C4-2B (cell line): ENCODE data around the gene ZNHIT1.

ENCODE experiments used
- H3K27ac ChIP-seq: fragments of 450-650 bp; 2 replicates; pipeline ENCODE4 v1.5.1; 2017
- CTCF ChIP-seq: fragments of 450-650 bp; conservative IDR thresholded peaks from 2 replicates; pipeline ENCODE4 v1.5.1; 2017; ENCODE audit warnings: mild to moderate bottlenecking
- ZFX ChIP-seq: fragments of 450-650 bp; IDR thresholded peaks from 2 replicates; pipeline ENCODE4 v1.6.1; 2017

Gene ZNHIT1

GRCh38 chr7:101179117-101179516 is 38.8 kb upstream of the ZNHIT1 start:
- no peak overlapping the region for H3K27ac ChIP-seq
- no peak for TF ChIP-seq ZFX
- no peak for TF ChIP-seq CTCF

GRCh38 chr7:101179713-101180112 is 38.3 kb upstream of the ZNHIT1 start:
- no peak overlapping the region for H3K27ac ChIP-seq
- TF ChIP-seq ZFX = no peak
- no peak for TF ChIP-seq CTCF

- H3K27ac ChIP-seq = no peak within 1 kb of the TSS
- TF ChIP-seq ZFX = no peak
- no peak for TF ChIP-seq CTCF
Measured at GRCh38 chr7:101180130-101180755, 37.7 kb upstream of the ZNHIT1 start, which contains the start of gene NAT16. Gene NAT16, minus strand, starts transcription at chr7:101180293. Its CDS starts 5,486 bp downstream, at chr7:101174807.

GRCh38 chr7:101185258-101185839 is 32.6 kb upstream of the ZNHIT1 start:
- TF ChIP-seq CTCF (no peak), ZFX (no peak)

GRCh38 chr7:101186194-101186593 is 31.8 kb upstream of the ZNHIT1 start:
- no peak overlapping the region for H3K27ac ChIP-seq
- TF ChIP-seq ZFX (no peak), CTCF (no peak)

More at GRCh38 chr7:101185258-101185839, 32.6 kb upstream of the ZNHIT1 start:
- no peak overlapping the region for H3K27ac ChIP-seq

DNA sequence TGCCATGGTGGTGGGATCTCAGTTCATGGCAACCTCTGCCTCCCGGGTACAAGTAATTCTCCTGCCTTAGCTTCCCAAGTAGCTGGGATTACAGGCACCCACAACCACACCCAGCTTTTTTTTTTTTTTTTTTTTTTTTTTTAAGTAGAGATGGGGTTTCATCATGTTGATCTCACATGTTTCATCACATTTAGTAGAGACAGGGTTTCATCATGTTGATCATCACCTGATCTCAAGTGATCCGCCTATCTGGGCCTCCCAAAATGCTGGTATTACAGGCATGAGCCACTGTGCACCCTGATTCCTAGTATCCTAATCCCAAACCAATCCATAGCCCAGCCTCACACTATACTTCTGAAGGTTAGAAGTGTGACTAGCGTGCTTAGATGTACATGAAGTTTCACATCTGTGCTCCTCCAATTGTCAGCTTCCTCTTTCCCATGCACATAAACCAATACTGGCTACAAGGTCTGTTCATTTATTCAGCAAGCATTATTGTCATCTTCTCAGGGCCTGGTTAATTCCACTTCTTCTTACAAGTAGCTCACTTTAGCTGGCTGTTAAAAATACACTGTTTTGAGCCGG is 31.0 kb upstream of the ZNHIT1 start:
- TF ChIP-seq ZFX = no peak
- TF ChIP-seq CTCF = no peak
- H3K27ac ChIP-seq = no peak overlapping the region

DNA sequence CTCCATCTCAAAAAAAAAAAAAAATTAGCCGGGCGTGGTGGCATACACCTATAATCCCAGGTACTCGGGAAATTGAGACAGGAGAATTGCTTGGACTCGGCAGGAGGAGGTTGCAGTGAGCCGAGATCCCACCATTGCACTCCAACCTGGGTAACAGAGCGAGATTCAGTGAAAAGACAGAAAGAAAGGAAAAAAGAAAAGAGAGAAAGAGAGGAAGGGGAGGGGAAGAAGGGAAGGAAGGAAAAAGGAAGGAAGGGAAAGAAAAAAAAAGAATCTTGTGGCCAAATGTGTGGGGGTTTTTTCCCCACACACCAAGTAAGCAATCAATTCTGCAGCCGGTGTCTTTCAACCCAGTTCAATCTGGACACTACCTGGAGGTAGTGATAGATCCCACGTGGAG is 28.9 kb upstream of the ZNHIT1 start:
- H3K27ac ChIP-seq = no peak overlapping the region
- no peak for TF ChIP-seq CTCF
- no peak for TF ChIP-seq ZFX
